GM12878 (cell line): ENCODE measurements around the gene TTC1.

Source experiments
- ASH2L ChIP-seq: fragments of 300-600, 200-600 bp; sonication (generic); IDR thresholded peaks from 2 replicates; pipeline ENCODE4 v1.6.1; 2017; ENCODE audit warnings: low read depth, mild to moderate bottlenecking, borderline replicate concordance
- CREB1 ChIP-seq: IDR thresholded peaks from 2 replicates; pipeline ENCODE4 v1.6.1; 2012; ENCODE audit warnings: low read depth, mild to moderate bottlenecking, inconsistent platforms
- EP300 ChIP-seq, 2 experiments: fragments of 150-350 bp in 1 of 2; IDR thresholded peaks; 2 replicates each; pipeline ENCODE4 v1.6.1; 2011 to 2012; ENCODE audit warnings: low read depth in 2 of 2, low read length in 2 of 2, borderline replicate concordance in 1 of 2, improper control_type of control experiment in 1 of 2, inconsistent platforms in 1 of 2; ENCODE audit not compliant: control insufficient read depth in 1 of 2
- ETV6 ChIP-seq, 2 experiments: fragments of 450-650 bp in 1 of 2; IDR thresholded peaks in 1 of 2; conservative IDR thresholded peaks in 1 of 2; 2 replicates each; pipeline ENCODE4 v1.6.1; 2014; ENCODE audit warnings: antibody characterized with exemption in 1 of 2, borderline replicate concordance in 1 of 2, low read depth in 1 of 2, mild to moderate bottlenecking in 1 of 2, moderate library complexity in 1 of 2
- MXI1 ChIP-seq: fragments of 150-350 bp; IDR thresholded peaks from 2 replicates; pipeline ENCODE4 v1.6.1; 2011; ENCODE audit warnings: low read depth, mild to moderate bottlenecking, inconsistent platforms, low read length, improper control_type of control experiment
- NR2C2 ChIP-seq: IDR thresholded peaks from 2 replicates; pipeline ENCODE4 v1.6.1; 2011; ENCODE audit warnings: borderline replicate concordance, low read depth; ENCODE audit not compliant: control insufficient read depth, insufficient read length
- POLR2A ChIP-seq: IDR thresholded peaks from 2 replicates; pipeline ENCODE4 v1.6.1; 2011; ENCODE audit warnings: low read depth, mild to moderate bottlenecking, low read length
- POLR2AphosphoS5 ChIP-seq: IDR thresholded peaks from 2 replicates; pipeline ENCODE4 v1.6.1; 2011; ENCODE audit warnings: mild to moderate bottlenecking, low read length, inconsistent platforms
- RAD21 ChIP-seq: IDR thresholded peaks from 2 replicates; pipeline ENCODE4 v1.6.1; 2011; ENCODE audit warnings: mild to moderate bottlenecking, low read depth, low read length, moderate library complexity; ENCODE audit not compliant: insufficient read depth
- ZNF622 ChIP-seq: fragments of 450-650 bp; IDR thresholded peaks from 2 replicates; pipeline ENCODE4 v1.6.1; 2017; ENCODE audit warnings: mild to moderate bottlenecking, inconsistent platforms
- TF ChIP-seq, protein P1 (sequence below), 3 experiments: IDR thresholded peaks in 2 of 3; conservative IDR thresholded peaks in 1 of 3; 2 replicates each; pipeline ENCODE4 v1.5.1; 2011; ENCODE audit warnings: low read depth in 3 of 3, low read length in 3 of 3, mild to moderate bottlenecking in 3 of 3, control low read depth in 2 of 3, moderate library complexity in 2 of 3, inconsistent platforms in 1 of 3, mixed read lengths in 1 of 3; ENCODE audit not compliant: control insufficient read depth in 2 of 3, insufficient read depth in 1 of 3; ENCODE audit errors: extremely low read depth in 1 of 3
- TF ChIP-seq, protein P2 (sequence below): IDR thresholded peaks from 2 replicates; pipeline ENCODE4 v1.6.1; 2011; ENCODE audit warnings: low read depth, mild to moderate bottlenecking, low read length, moderate library complexity, borderline replicate concordance; ENCODE audit errors: extremely low read depth
- TF ChIP-seq, protein P3 (sequence below): IDR thresholded peaks from 2 replicates; pipeline ENCODE4 v1.6.1; 2011; ENCODE audit warnings: mild to moderate bottlenecking, low read depth, low read length, moderate library complexity; ENCODE audit not compliant: insufficient replicate concordance

DNA sequence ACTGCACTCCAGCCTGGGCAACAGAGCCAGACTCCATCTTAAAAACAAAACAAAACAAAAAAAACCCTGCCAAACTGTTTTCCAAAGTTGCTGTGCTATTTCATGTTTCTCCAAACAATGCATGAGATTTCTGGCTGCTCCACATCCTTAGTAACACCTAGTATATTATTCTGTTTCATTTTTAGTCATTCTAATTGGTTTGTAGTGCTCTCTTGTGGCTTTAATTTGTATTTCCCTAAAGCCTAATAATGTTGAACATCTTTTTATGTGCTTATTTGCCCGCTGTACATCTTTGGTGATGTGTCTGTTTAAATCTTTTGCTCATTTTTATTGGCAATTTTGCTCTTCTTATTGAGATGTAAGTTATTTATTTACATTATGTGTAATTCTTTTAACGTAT, 18.4 kb upstream of the TTC1 start:
- TF ChIP-seq, protein P1, sequence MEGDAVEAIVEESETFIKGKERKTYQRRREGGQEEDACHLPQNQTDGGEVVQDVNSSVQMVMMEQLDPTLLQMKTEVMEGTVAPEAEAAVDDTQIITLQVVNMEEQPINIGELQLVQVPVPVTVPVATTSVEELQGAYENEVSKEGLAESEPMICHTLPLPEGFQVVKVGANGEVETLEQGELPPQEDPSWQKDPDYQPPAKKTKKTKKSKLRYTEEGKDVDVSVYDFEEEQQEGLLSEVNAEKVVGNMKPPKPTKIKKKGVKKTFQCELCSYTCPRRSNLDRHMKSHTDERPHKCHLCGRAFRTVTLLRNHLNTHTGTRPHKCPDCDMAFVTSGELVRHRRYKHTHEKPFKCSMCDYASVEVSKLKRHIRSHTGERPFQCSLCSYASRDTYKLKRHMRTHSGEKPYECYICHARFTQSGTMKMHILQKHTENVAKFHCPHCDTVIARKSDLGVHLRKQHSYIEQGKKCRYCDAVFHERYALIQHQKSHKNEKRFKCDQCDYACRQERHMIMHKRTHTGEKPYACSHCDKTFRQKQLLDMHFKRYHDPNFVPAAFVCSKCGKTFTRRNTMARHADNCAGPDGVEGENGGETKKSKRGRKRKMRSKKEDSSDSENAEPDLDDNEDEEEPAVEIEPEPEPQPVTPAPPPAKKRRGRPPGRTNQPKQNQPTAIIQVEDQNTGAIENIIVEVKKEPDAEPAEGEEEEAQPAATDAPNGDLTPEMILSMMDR (IDR thresholded peaks at IDR 0.05 in 2 of 3, conservative IDR thresholded peaks at IDR 0.05 in 1 of 3; ENCODE audit: control insufficient read depth in 2 of 3, extremely low read depth in 1 of 3, insufficient read depth in 1 of 3, low read depth in 3 of 3, low read length in 3 of 3) = no peak; a peak in 1 of 6 replicates
- no peak for TF ChIP-seq RAD21
- TF ChIP-seq MXI1 = no peak
- TF ChIP-seq POLR2A = no peak
- TF ChIP-seq ZNF622 = no peak
- TF ChIP-seq POLR2AphosphoS5 = no peak
- TF ChIP-seq ASH2L = no peak
- TF ChIP-seq NR2C2 = no peak
- TF ChIP-seq, protein P2, sequence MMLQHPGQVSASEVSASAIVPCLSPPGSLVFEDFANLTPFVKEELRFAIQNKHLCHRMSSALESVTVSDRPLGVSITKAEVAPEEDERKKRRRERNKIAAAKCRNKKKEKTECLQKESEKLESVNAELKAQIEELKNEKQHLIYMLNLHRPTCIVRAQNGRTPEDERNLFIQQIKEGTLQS = no peak
- no peak for TF ChIP-seq ETV6 (conservative IDR thresholded peaks at IDR 0.05 in 1 of 2, IDR thresholded peaks at IDR 0.05 in 1 of 2; ENCODE audit: borderline replicate concordance in 1 of 2, low read depth in 1 of 2)
- TF ChIP-seq CREB1 = no peak
- TF ChIP-seq, protein P3, sequence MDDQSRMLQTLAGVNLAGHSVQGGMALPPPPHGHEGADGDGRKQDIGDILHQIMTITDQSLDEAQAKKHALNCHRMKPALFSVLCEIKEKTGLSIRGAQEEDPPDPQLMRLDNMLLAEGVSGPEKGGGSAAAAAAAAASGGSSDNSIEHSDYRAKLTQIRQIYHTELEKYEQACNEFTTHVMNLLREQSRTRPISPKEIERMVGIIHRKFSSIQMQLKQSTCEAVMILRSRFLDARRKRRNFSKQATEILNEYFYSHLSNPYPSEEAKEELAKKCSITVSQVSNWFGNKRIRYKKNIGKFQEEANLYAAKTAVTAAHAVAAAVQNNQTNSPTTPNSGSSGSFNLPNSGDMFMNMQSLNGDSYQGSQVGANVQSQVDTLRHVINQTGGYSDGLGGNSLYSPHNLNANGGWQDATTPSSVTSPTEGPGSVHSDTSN = no peak
- no peak for TF ChIP-seq EP300 (IDR thresholded peaks at IDR 0.05; ENCODE audit: borderline replicate concordance in 1 of 2, control insufficient read depth in 1 of 2, low read depth in 2 of 2, low read length in 2 of 2)
